Liver (tissue), 9 donors: ENCODE data around the gene C12orf75. TPM values are rescaled to one million over a fixed set of nuclear protein-coding genes. Genes with fewer than 3 reads are reported as not detected.

Experiments
- DNase-seq: peaks from one replicate; pipeline ENCODE4 v3.0.0-alpha.2; 2017; ENCODE audit warnings: low spot score
- H3K27ac ChIP-seq, 2 donors: one replicate each; pipeline ENCODE4 v1.7.0; 2013; ENCODE audit warnings: inconsistent platforms in 2 of 2, low read length in 2 of 2, control low read depth in 1 of 2, low read depth in 1 of 2, mild to moderate bottlenecking in 1 of 2
- H3K27me3 ChIP-seq, 4 donors: one replicate each; pipeline versions ENCODE4 v1.6.1 to v1.7.0; 2013; ENCODE audit warnings: low read length in 3 of 4, inconsistent platforms in 1 of 4, mild to moderate bottlenecking in 1 of 4, moderate library complexity in 1 of 4; ENCODE audit not compliant: control insufficient read depth in 4 of 4, insufficient read depth in 4 of 4
- H3K36me3 ChIP-seq, 4 donors: one replicate each; pipeline versions ENCODE4 v1.6.1 to v1.7.0; 2013; ENCODE audit warnings: low read length in 3 of 4, mild to moderate bottlenecking in 3 of 4, low read depth in 1 of 4, moderate library complexity in 1 of 4; ENCODE audit not compliant: control insufficient read depth in 4 of 4, insufficient read depth in 3 of 4
- H3K4me1 ChIP-seq, 4 donors: one replicate each; pipeline versions ENCODE4 v1.6.1 to v1.7.0; 2013; ENCODE audit warnings: low read length in 3 of 4, mild to moderate bottlenecking in 3 of 4, moderate library complexity in 1 of 4; ENCODE audit not compliant: control insufficient read depth in 4 of 4, insufficient read depth in 4 of 4
- H3K4me3 ChIP-seq, 3 donors: one replicate each; pipeline versions ENCODE4 v1.6.1 to v1.7.0; 2013; ENCODE audit warnings: low read length in 3 of 3, control low read depth in 1 of 3, low read depth in 1 of 3, mild to moderate bottlenecking in 1 of 3
- H3K9ac ChIP-seq, 2 donors: one replicate each; pipeline ENCODE4 v1.7.0; 2013; ENCODE audit warnings: low read length in 2 of 2, mild to moderate bottlenecking in 2 of 2, moderate library complexity in 2 of 2, control low read depth in 1 of 2, low read depth in 1 of 2
- H3K9me3 ChIP-seq, 4 donors: one replicate each; pipeline versions ENCODE4 v1.6.1 to v1.7.0; 2013; ENCODE audit warnings: low read length in 3 of 4; ENCODE audit not compliant: control insufficient read depth in 4 of 4
- EGR1 ChIP-seq, 2 donors: IDR thresholded peaks; 2 replicates each; pipeline ENCODE4 v1.6.1; 2016 to 2018; ENCODE audit warnings: antibody characterized with exemption in 2 of 2, low read depth in 2 of 2
- FOXA1 ChIP-seq: IDR thresholded peaks from 2 replicates; pipeline ENCODE4 v1.6.1; 2016; ENCODE audit warnings: antibody characterized with exemption
- FOXA2 ChIP-seq: IDR thresholded peaks from 2 replicates; pipeline ENCODE4 v1.6.1; 2016; ENCODE audit warnings: antibody characterized with exemption
- GABPA ChIP-seq, 2 donors: IDR thresholded peaks in 1 of 2; conservative IDR thresholded peaks in 1 of 2; 2 replicates each; pipeline ENCODE4 v1.6.1; 2016; ENCODE audit warnings: antibody characterized with exemption in 2 of 2, mild to moderate bottlenecking in 1 of 2, moderate library complexity in 1 of 2
- HNF4A ChIP-seq, 2 donors: conservative IDR thresholded peaks; 2 replicates each; pipeline ENCODE4 v1.6.1; 2016; ENCODE audit warnings: antibody characterized with exemption in 2 of 2, mild to moderate bottlenecking in 2 of 2
- HNF4G ChIP-seq: IDR thresholded peaks from 2 replicates; pipeline ENCODE4 v1.6.1; 2016; ENCODE audit warnings: antibody characterized with exemption
- JUND ChIP-seq, 2 donors: IDR thresholded peaks; 2 replicates each; pipeline ENCODE4 v1.6.1; 2016; ENCODE audit warnings: antibody characterized with exemption in 2 of 2
- MAX ChIP-seq: IDR thresholded peaks from 2 replicates; pipeline ENCODE4 v1.6.1; 2016; ENCODE audit warnings: antibody characterized with exemption
- NR2F2 ChIP-seq: IDR thresholded peaks from 2 replicates; pipeline ENCODE4 v1.6.1; 2016; ENCODE audit warnings: antibody characterized with exemption
- RAD21 ChIP-seq, 2 donors: IDR thresholded peaks; 2 replicates each; pipeline ENCODE4 v1.6.1; 2016; ENCODE audit warnings: antibody characterized with exemption in 2 of 2, mild to moderate bottlenecking in 2 of 2
- REST ChIP-seq: IDR thresholded peaks from 2 replicates; pipeline ENCODE4 v1.6.1; 2016; ENCODE audit warnings: antibody characterized with exemption, mild to moderate bottlenecking
- RXRA ChIP-seq, 2 donors: IDR thresholded peaks; 2 replicates each; pipeline ENCODE4 v1.6.1; 2017 to 2018; ENCODE audit warnings: antibody characterized with exemption in 2 of 2, mild to moderate bottlenecking in 1 of 2
- TAF1 ChIP-seq: conservative IDR thresholded peaks from 2 replicates; pipeline ENCODE4 v1.6.1; 2016; ENCODE audit warnings: antibody characterized with exemption, mild to moderate bottlenecking
- YY1 ChIP-seq: IDR thresholded peaks from 2 replicates; pipeline ENCODE4 v1.6.1; 2016; ENCODE audit warnings: antibody characterized with exemption, mild to moderate bottlenecking
- WGBS: extraction: QIAGEN DNeasy Blood & Tissue Kit; methylation state at CpG from one replicate; pipeline ENCODE4 v1.1.7; 2013; 5-methylcytosine and 5-hydroxymethylcytosine counted together
- polyA plus RNA-seq, 2 donors: library from polyadenylated mRNA; stranded (reverse) in 1 of 2; unstranded in 1 of 2; fragments of 200-250 nt in 1 of 2; fragments of >200 nt in 1 of 2; fragmentation: Nextera tagmentation in 1 of 2; extraction: Ambion mirVana in 1 of 2; gene quantifications; one replicate each; pipeline versions ENCODE4 v1.2.1 to v1.2.3, GENCODE V29; 2013 to 2015
- total RNA-seq, 2 donors: library from RNA; depleted of rRNA; stranded (reverse); fragments of >200 nt; gene quantifications; one replicate each; pipeline ENCODE4 v1.2.3, GENCODE V29; 2014
- TF ChIP-seq, protein P1 (sequence below): IDR thresholded peaks from 2 replicates; pipeline ENCODE4 v1.6.1; 2016; ENCODE audit warnings: antibody characterized with exemption
- donor health status: healthy.
- donor health status: healthy.
- donor health status: healthy.
- donor health status: healthy.
- donor health status: healthy.

Gene C12orf75
- total and polyA plus RNA-seq, 4 donors: 1.2 to 3.9 (median 2.8) TPM

GRCh38 chr12:105335856-105336255 lies 5.4 kb downstream of the C12orf75 start (continued):
- TF ChIP-seq NR2F2: no peak
- no peak for TF ChIP-seq RXRA (IDR thresholded peaks at IDR 0.05)
- TF ChIP-seq FOXA2: no peak
- TF ChIP-seq FOXA1: no peak
- no peak for TF ChIP-seq TAF1
- no peak for TF ChIP-seq YY1

GRCh38 chr12:105336411-105336810 lies 5.9 kb downstream of the C12orf75 start:
- Histone ChIP-seq H3K27ac (no peak overlapping the region), H3K36me3 (no peaks in the 10 kb centered on the region), H3K4me3 (no peak overlapping the region), H3K9ac (no peak overlapping the region), H3K9me3 (peaks cover 2 to 6% (median 3%) of the 10 kb centered on the region in 4 donors), H3K27me3 (no peaks in the 10 kb centered on the region), H3K4me1 (no peaks in the 10 kb centered on the region)
- no peak for DNase-seq
- TF ChIP-seq JUND (IDR thresholded peaks at IDR 0.05) (no peak), REST (no peak), HNF4A (conservative IDR thresholded peaks at IDR 0.05) (no peak), GABPA (IDR thresholded peaks at IDR 0.05 in 1 of 2, conservative IDR thresholded peaks at IDR 0.05 in 1 of 2) (no peak), RXRA (IDR thresholded peaks at IDR 0.05) (no peak), NR2F2 (no peak), YY1 (no peak), MAX (no peak), EGR1 (IDR thresholded peaks at IDR 0.05; ENCODE audit: low read depth in 2 of 2) (no peak), RAD21 (IDR thresholded peaks at IDR 0.05) (no peak), FOXA1 (no peak)
- TF ChIP-seq, protein P1, sequence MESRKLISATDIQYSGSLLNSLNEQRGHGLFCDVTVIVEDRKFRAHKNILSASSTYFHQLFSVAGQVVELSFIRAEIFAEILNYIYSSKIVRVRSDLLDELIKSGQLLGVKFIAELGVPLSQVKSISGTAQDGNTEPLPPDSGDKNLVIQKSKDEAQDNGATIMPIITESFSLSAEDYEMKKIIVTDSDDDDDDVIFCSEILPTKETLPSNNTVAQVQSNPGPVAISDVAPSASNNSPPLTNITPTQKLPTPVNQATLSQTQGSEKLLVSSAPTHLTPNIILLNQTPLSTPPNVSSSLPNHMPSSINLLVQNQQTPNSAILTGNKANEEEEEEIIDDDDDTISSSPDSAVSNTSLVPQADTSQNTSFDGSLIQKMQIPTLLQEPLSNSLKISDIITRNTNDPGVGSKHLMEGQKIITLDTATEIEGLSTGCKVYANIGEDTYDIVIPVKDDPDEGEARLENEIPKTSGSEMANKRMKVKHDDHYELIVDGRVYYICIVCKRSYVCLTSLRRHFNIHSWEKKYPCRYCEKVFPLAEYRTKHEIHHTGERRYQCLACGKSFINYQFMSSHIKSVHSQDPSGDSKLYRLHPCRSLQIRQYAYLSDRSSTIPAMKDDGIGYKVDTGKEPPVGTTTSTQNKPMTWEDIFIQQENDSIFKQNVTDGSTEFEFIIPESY: no peak
- WGBS: 94% methylated on average over 7 of the region's 7 CpGs

GRCh38 chr12:105337391-105337790 lies 6.9 kb downstream of the C12orf75 start:
- H3K9ac ChIP-seq: no peak overlapping the region
- H3K27me3 ChIP-seq: no peaks in the 10 kb centered on the region
- H3K9me3 ChIP-seq: peaks cover 2 to 6% (median 3%) of the 10 kb centered on the region in 4 donors
- H3K4me3 ChIP-seq: no peak overlapping the region
- no peak for DNase-seq
- no peak overlapping the region for H3K27ac ChIP-seq
- no peaks in the 10 kb centered on the region for H3K4me1 ChIP-seq
- WGBS: 89% methylated on average over 3 of the region's 3 CpGs
- TF ChIP-seq FOXA1 (no peak), TAF1 (no peak), HNF4G (no peak)
- no peaks in the 10 kb centered on the region for H3K36me3 ChIP-seq
